Activated CD4-positive, alpha-beta T cell treated with anti-CD3 and anti-CD28 coated beads for 36 hours (primary cell): ENCODE data around the gene UBE3D. TPM values are rescaled to one million over a fixed set of nuclear protein-coding genes. Genes with fewer than 3 reads are reported as not detected.

Source experiments
- ATAC-seq: fragments of 200-7000 bp; cut with Tn5 transposase; one replicate; pipeline ENCODE4 v1.10.0; 2021; ENCODE audit warnings: mild to moderate bottlenecking, moderate library complexity
- CTCF ChIA-PET: fragments of 350-600 bp; sonication (Branson Sonifier 250); formaldehyde crosslinking; loops from one replicate; lab custom pipeline; 2021; ENCODE audit warnings: antibody characterized with exemption; lab: Charles Lee
- POLR2A ChIA-PET: fragments of 350-600 bp; sonication (Branson Sonifier 250); formaldehyde crosslinking; loops from one replicate; lab custom pipeline; 2021; ENCODE audit warnings: antibody characterized with exemption, inconsistent platforms; lab: Charles Lee
- DNase-seq: peaks from one replicate; pipeline ENCODE4 v3.0.0-alpha.2; 2020
- H3K27ac Mint-ChIP-seq: one replicate; pipeline ENCODE4 v1.8.0; 2021; ENCODE audit warnings: mixed read lengths
- H3K27me3 Mint-ChIP-seq: one replicate; pipeline ENCODE4 v1.8.0; 2021; ENCODE audit warnings: mixed read lengths
- H3K36me3 Mint-ChIP-seq: one replicate; pipeline ENCODE4 v1.8.0; 2021; ENCODE audit warnings: low read depth, mixed read lengths
- H3K4me1 Mint-ChIP-seq: one replicate; pipeline ENCODE4 v1.8.0; 2021; ENCODE audit warnings: mixed read lengths
- H3K4me3 Mint-ChIP-seq: one replicate; pipeline ENCODE4 v1.8.0; 2021; ENCODE audit warnings: mild to moderate bottlenecking, moderate library complexity, mixed read lengths
- H3K9me3 Mint-ChIP-seq: one replicate; pipeline ENCODE4 v1.8.0; 2021; ENCODE audit warnings: low read depth, mixed read lengths
- intact Hi-C, 2 experiments: fragments of 100-400 bp; cut with DNase I in 1 of 2; cut with micrococcal nuclease in 1 of 2; formaldehyde crosslinking; loops; one replicate each; pipeline versions ENCODE4 v1.14.2 to v1.15.1; 2022 to 2024; cut with DNase I, micrococcal nuclease
- total RNA-seq, 2 experiments: library from RNA; stranded (reverse); gene quantifications; one replicate each; pipeline ENCODE4 v1.2.3, GENCODE V29; 2021

UBE3D gene
- total RNA-seq, result 1 to 10 TPM; 6.5 to 7.1 TPM

DNA sequence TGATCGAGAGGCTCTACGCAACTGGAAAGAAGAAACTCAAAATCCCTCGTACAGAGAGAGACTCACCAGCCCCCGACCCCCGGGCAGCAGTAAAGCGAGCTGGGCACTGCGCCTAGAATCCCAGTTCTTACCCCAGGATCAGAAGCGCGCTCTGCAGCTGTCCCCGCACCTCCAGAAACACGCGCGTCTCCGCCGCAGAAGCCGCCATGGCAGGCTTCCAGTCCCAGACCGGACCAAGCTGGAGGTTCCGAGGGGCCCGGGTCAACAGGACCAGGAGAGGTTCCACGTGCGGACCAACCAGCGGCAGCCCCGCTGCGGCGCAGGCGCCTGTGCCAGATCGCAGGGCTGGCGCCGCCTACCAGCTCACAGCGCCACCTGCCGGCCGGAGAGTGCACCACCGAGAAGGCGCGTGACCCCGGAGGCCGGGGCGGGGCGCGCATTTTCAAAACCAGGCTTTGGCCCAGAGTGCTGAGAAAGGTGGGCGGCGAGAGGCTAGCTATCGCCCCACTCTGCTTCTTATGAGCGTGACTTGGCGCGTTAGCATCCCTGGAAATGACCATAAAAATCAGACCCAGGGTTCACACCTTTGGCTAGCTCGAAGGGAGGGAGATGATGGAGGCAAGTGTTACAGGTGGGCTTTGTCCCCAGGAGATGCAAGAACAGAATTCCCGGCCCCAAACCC is at the start of gene UBE3D:
UBE3D (minus strand) TSS at position 331 of the 682 bp plus-strand sequence; CDS start at position 208, 123 bp downstream.
- H3K9me3 Mint-ChIP-seq, result no peaks in the 10 kb centered on the region
- peaks cover 41% of the 10 kb centered on the region for H3K4me1 Mint-ChIP-seq
- H3K27ac Mint-ChIP-seq, result peak within 1 kb of the TSS; percentile 81
- peak within 1 kb of the TSS; percentile 82 for H3K4me3 Mint-ChIP-seq
- ChIA-PET POLR2A (no interaction called here), CTCF (interaction anchor here (0.6 to 7.1 kb wide), 39 partner anchors 9 to 1086 kb away, joined by 3 to 101 read pairs (median 4); partner anchors contain the start of genes IBTK, PGM3, PRSS35 and RWDD2A)
- peaks cover 9% of the 10 kb centered on the region for H3K36me3 Mint-ChIP-seq
- DNase-seq, result peak; percentile 96
- H3K27me3 Mint-ChIP-seq, result no peaks in the 10 kb centered on the region
- intact Hi-C loops, result loop anchor here (1.0 to 5.0 kb wide), 7 partner anchors 227 to 1313 kb away; partner anchors contain the start of genes CEP162 (in 2 of the 2), IBTK (in 2 of the 2) and TENT5A (in 1 of the 2)
- ATAC-seq, result peak; percentile 76

DNA sequence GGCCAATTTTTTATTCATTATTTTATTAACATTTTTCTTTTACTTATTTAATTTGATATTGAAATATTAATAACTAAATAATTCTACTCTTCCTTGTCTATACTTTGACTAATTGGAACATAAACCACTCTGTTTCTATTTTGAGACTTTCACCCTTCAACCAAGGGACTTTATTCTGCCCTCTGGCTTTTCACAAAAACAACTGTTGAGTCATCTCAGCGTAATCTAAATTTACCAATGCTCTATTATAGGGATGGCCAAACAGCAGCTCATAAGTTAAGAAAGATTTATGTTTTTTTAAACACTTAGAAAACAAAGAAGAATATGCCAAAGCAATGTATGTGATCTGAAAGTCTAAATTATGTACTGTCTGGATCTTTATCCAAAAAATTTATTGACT is 48.5 kb upstream of the UBE3D start:
- peaks cover 7% of the 10 kb centered on the region for H3K36me3 Mint-ChIP-seq
- DNase-seq, result no peak
- CTCF ChIA-PET, result no interaction called here
- H3K27me3 Mint-ChIP-seq, result no peaks in the 10 kb centered on the region
- no peak overlapping the region for H3K27ac Mint-ChIP-seq
- no peak for ATAC-seq
- POLR2A ChIA-PET, result no interaction called here
- H3K9me3 Mint-ChIP-seq, result no peaks in the 10 kb centered on the region
- intact Hi-C loops, result no loop called here
- no peaks in the 10 kb centered on the region for H3K4me1 Mint-ChIP-seq
- H3K4me3 Mint-ChIP-seq, result no peak overlapping the region

GRCh38 chr6:83113258-83113657 is 47.6 kb upstream of the UBE3D start:
- ChIA-PET POLR2A (no interaction called here), CTCF (interaction anchor here (1.3 kb wide), 1 partner anchor 12 kb away, joined by 3 read pairs; no protein-coding TSS in a partner anchor)
- H3K4me3 Mint-ChIP-seq, result no peak overlapping the region
- DNase-seq (no peak), ATAC-seq (no peak)
- no peaks in the 10 kb centered on the region for H3K9me3 Mint-ChIP-seq
- intact Hi-C loops, result no loop called here
- no peak overlapping the region for H3K27ac Mint-ChIP-seq
- no peaks in the 10 kb centered on the region for H3K27me3 Mint-ChIP-seq
- peaks cover 9% of the 10 kb centered on the region for H3K36me3 Mint-ChIP-seq
- no peaks in the 10 kb centered on the region for H3K4me1 Mint-ChIP-seq

GRCh38 chr6:83108378-83108777 is 42.7 kb upstream of the UBE3D start:
- no peak for DNase-seq
- ATAC-seq, result no peak
- POLR2A ChIA-PET, result no interaction called here
- CTCF ChIA-PET, result interaction anchor here (0.6 to 2.8 kb wide), 3 partner anchors 43 to 152 kb away, joined by 3 to 6 read pairs (median 3); partner anchors contain the start of gene UBE3D
- Mint-ChIP-seq H3K36me3 (peaks cover 29% of the 10 kb centered on the region), H3K27ac (no peak overlapping the region), H3K27me3 (no peaks in the 10 kb centered on the region), H3K4me3 (no peak overlapping the region), H3K9me3 (peaks cover 11% of the 10 kb centered on the region), H3K4me1 (no peaks in the 10 kb centered on the region)
- intact Hi-C loops, result no loop called here

- DNase-seq (no peak), ATAC-seq (no peak)
- H3K27me3 Mint-ChIP-seq, result no peaks in the 10 kb centered on the region
- peaks cover 6% of the 10 kb centered on the region for H3K9me3 Mint-ChIP-seq
- H3K4me1 Mint-ChIP-seq, result peaks cover 2% of the 10 kb centered on the region
- no peak overlapping the region for H3K4me3 Mint-ChIP-seq
- ChIA-PET POLR2A (no interaction called here), CTCF (interaction anchor here (0.8 to 1.0 kb wide), 2 partner anchors 9 to 24 kb away, joined by 3 read pairs; no protein-coding TSS in a partner anchor)
- H3K36me3 Mint-ChIP-seq, result peaks cover 33% of the 10 kb centered on the region
- no peak overlapping the region for H3K27ac Mint-ChIP-seq
- intact Hi-C loops, result no loop called here
Observed at GRCh38 chr6:83098589-83098988, 32.9 kb upstream of the UBE3D start.

GRCh38 chr6:83097675-83098074 is 32.0 kb upstream of the UBE3D start:
- H3K4me1 Mint-ChIP-seq, result peaks cover 3% of the 10 kb centered on the region
- ChIA-PET CTCF (no interaction called here), POLR2A (no interaction called here)
- H3K27me3 Mint-ChIP-seq, result no peaks in the 10 kb centered on the region
- H3K27ac Mint-ChIP-seq, result no peak overlapping the region
- intact Hi-C loops, result no loop called here
- no peak for ATAC-seq
- peaks cover 25% of the 10 kb centered on the region for H3K36me3 Mint-ChIP-seq
- peaks cover 3% of the 10 kb centered on the region for H3K9me3 Mint-ChIP-seq
- H3K4me3 Mint-ChIP-seq, result no peak overlapping the region
- DNase-seq, result no peak

DNA sequence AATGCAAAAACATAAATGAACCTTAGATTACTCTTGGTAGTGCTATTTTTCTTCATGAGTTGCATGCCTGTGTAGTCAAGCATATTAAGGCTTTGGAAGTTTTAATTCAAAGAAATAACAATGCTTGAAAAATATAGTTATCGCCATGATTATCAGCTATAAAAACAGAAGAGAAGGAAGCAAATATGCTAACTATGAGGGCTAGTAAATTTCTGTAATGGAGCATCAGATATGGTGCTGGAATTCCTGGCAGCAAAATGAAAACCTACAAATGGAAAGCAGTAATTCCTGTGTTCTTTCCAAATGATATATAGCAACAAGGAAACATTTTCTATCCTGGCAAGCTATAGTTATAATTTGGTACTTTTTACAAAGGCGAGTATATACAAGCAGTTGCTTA is 31.6 kb upstream of the UBE3D start:
- DNase-seq, result no peak
- CTCF ChIA-PET, result interaction anchor here (2.1 kb wide), 1 partner anchor 30 kb away, joined by 7 read pairs; the partner anchor contains the start of gene DOP1A

GRCh38 chr6:83096791-83097190 is 31.1 kb upstream of the UBE3D start:
- Mint-ChIP-seq H3K4me1 (peaks cover 4% of the 10 kb centered on the region), H3K36me3 (peaks cover 16% of the 10 kb centered on the region), H3K27me3 (no peaks in the 10 kb centered on the region), H3K9me3 (peaks cover 3% of the 10 kb centered on the region), H3K4me3 (no peak overlapping the region), H3K27ac (no peak overlapping the region)
- intact Hi-C loops, result no loop called here
- POLR2A ChIA-PET, result no interaction called here
- CTCF ChIA-PET, result interaction anchor here (2.1 kb wide), 1 partner anchor 29 kb away, joined by 7 read pairs; the partner anchor contains the start of gene DOP1A
- no peak for DNase-seq
- ATAC-seq, result no peak

More for the DNA sequence above, 31.6 kb upstream of the UBE3D start:
- Mint-ChIP-seq H3K4me1 (peaks cover 4% of the 10 kb centered on the region), H3K36me3 (peaks cover 20% of the 10 kb centered on the region), H3K4me3 (no peak overlapping the region), H3K9me3 (peaks cover 3% of the 10 kb centered on the region), H3K27ac (no peak overlapping the region), H3K27me3 (no peaks in the 10 kb centered on the region)
- POLR2A ChIA-PET, result no interaction called here
- intact Hi-C loops, result no loop called here
- ATAC-seq, result no peak

DNA sequence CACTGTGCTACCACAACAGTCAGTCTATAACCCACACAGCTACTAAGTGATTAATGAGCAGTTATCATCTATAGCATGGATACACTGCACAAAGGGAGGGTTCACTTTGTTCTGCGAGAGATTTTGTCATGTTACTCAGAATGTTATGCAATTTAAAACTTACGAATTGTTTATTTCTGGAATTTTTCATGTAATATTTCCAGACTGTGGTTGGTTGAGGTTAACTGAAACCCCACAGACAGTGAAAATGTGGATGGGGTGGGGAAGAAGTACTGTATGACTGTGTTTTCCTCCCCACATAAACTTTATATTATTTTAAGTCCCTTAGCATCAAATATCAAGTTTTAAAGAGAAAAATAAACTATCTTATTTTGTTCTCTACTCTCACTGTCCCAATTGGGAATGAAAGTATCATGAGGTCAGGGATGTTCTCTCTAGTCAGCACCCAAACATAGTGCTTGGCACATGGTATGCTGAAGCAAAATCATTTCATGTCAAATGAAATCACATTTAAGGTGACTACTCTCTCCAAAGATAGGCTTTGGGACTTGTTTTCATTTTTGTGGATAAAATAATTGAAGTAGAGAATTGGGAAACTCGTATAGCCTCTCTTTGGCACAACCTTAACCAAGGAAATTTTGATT is 27.2 kb upstream of the UBE3D start:
- no peak for DNase-seq
- H3K4me1 Mint-ChIP-seq, result peaks cover 4% of the 10 kb centered on the region
- CTCF ChIA-PET, result no interaction called here

GRCh38 chr6:83086751-83087150 is 21.1 kb upstream of the UBE3D start:
- DNase-seq (no peak), ATAC-seq (peak; percentile 39)
- H3K27me3 Mint-ChIP-seq, result no peaks in the 10 kb centered on the region
- H3K9me3 Mint-ChIP-seq, result no peaks in the 10 kb centered on the region
- intact Hi-C loops, result no loop called here
- CTCF ChIA-PET, result interaction anchor here (3.8 kb wide), 1 partner anchor 20 kb away, joined by 21 read pairs; the partner anchor contains the start of genes DOP1A and UBE3D
- peaks cover 10% of the 10 kb centered on the region for H3K36me3 Mint-ChIP-seq
- POLR2A ChIA-PET, result no interaction called here
- H3K27ac Mint-ChIP-seq, result no peak overlapping the region
- peaks cover 17% of the 10 kb centered on the region for H3K4me1 Mint-ChIP-seq
- H3K4me3 Mint-ChIP-seq, result no peak overlapping the region

More for the DNA sequence above, 27.2 kb upstream of the UBE3D start:
- Mint-ChIP-seq H3K27me3 (no peaks in the 10 kb centered on the region), H3K9me3 (peaks cover 3% of the 10 kb centered on the region), H3K4me3 (no peak overlapping the region), H3K36me3 (peaks cover 11% of the 10 kb centered on the region), H3K27ac (no peak overlapping the region)
- POLR2A ChIA-PET, result no interaction called here
- ATAC-seq, result no peak
- intact Hi-C loops, result no loop called here

- Mint-ChIP-seq H3K4me3 (no peak overlapping the region), H3K36me3 (peaks cover 6% of the 10 kb centered on the region), H3K4me1 (peaks cover 21% of the 10 kb centered on the region), H3K27me3 (no peaks in the 10 kb centered on the region), H3K9me3 (no peaks in the 10 kb centered on the region), H3K27ac (no peak overlapping the region)
- CTCF ChIA-PET, result interaction anchor here (3.8 kb wide), 1 partner anchor 16 kb away, joined by 21 read pairs; the partner anchor contains the start of genes DOP1A and UBE3D
- DNase-seq (no peak), ATAC-seq (no peak)
- POLR2A ChIA-PET, result no interaction called here
- intact Hi-C loops, result no loop called here
Observed at GRCh38 chr6:83083476-83083875, 17.8 kb upstream of the UBE3D start.
